Measurements from ENCODE around the gene PCBP2.

PCBP2 gene

GRCh38 chr12:53500776-53501614 lies 49.1 kb downstream of the PCBP2 start, which contains the start of gene TARBP2:
TARBP2 (plus strand) TSS chr12:53501283; CDS start chr12:53501409, 126 bp downstream.
- TF ChIP-seq CTCF (conservative IDR thresholded peaks at IDR 0.05): no peak
- H3K27ac ChIP-seq: peak within 1 kb of the TSS; percentile 99

DNA sequence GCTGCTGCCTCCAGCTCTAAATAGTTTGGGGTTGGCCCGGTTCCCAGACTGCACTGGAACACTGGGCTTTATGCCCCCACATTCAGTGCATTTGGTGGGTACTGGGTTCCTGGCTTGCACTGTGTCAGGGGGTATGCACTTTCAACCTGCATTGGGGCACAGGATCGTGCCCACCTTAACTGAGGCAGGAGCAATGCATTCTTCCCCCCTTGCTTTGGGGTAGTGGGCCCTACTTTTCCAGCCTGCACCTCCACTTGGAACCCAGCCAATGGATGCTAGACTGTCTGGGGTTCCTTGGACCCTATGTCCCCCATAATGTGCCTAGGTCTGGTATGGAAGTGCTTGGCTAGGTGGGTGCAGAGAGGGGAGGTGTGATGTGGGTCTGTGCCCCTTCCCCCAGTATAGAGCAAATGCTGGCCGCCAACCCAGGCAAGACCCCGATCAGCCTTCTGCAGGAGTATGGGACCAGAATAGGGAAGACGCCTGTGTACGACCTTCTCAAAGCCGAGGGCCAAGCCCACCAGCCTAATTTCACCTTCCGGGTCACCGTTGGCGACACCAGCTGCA lies 49.8 kb downstream of the PCBP2 start:
- H3K27ac ChIP-seq: peak overlapping the region; percentile 99
- TF ChIP-seq CTCF (conservative IDR thresholded peaks at IDR 0.05): no peak

DNA sequence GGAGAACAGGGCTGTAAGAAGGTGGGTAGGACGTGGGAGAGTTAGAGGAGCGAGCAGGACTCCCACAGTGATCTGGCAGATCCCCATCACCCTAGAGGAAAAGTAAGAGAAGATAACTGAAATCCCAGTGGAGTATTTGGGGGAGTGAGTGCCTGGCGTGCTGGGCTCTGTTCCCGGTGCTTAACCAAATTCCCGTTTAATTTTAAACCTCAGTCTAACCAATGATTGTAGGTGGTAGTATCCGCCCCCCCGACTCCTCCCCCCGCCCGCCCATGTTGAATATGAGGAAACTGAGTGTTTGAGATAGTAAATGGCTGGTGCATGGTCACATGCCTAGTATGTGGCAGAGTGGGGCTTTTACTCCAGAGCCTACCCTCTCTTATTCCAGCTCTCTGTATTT lies 50.4 kb downstream of the PCBP2 start:
- no peak for TF ChIP-seq CTCF (conservative IDR thresholded peaks at IDR 0.05)
- peak overlapping the region; percentile 99 for H3K27ac ChIP-seq

- no peak for TF ChIP-seq CTCF (conservative IDR thresholded peaks at IDR 0.05)
- H3K27ac ChIP-seq: no peak overlapping the region
Measured at GRCh38 chr12:53502983-53503728, 51.3 kb downstream of the PCBP2 start.

DNA sequence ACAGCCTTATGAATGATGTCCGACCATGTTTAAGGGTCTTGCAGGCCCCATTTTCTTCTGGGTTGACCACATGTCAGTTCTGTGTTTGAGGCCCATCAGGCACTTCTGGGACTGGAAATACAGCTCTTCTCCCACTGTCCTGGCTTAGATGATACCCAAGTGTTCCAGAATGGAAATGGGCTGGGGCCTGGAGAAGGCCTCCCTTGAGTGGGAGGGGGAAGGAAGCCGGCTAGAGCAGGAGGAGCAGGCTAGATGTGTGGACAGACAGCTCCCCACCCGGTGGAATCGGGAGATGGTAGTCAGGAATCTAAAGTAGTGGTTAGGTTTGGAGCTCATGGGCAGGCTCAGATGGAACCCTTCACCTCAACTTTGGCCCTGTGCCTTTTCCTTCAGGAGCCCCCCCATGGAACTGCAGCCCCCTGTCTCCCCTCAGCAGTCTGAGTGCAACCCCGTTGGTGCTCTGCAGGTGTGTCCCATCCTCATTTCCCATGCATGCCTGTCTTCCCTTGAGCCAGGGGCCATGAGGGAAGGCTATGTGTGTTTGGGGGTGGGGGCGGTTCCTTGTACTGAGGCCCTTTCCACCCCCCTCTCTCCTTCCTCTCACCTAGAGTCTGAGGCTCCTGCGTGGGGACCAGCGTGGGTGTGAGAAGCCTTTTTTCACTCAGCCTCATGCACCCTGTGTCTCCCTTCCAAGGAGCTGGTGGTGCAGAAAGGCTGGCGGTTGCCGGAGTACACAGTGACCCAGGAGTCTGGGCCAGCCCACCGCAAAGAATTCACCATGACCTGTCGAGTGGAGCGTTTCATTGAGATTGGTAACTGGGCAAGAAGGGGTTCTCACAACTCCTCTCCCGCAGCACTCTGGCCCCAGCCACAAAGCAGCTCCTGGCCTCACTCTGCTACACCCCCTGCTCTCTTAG lies 52.4 kb downstream of the PCBP2 start:
- no peak overlapping the region for H3K27ac ChIP-seq
- TF ChIP-seq CTCF (conservative IDR thresholded peaks at IDR 0.05): no peak

DNA sequence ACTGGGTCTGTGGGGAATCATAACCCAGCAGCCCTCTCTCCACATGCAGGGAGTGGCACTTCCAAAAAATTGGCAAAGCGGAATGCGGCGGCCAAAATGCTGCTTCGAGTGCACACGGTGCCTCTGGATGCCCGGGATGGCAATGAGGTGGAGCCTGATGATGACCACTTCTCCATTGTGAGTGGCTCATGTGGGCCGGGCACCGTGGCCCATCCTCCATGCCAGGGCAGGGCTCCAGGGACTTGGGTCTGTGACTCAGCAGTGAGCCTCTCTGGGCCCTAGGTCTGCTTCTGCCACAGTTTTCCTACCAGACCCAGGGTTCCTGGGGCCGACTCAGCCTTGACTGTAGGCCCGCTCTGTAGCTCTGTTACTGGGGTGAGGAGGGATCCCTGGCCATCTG lies 53.2 kb downstream of the PCBP2 start:
- no peak for TF ChIP-seq CTCF (conservative IDR thresholded peaks at IDR 0.05)
- no peak overlapping the region for H3K27ac ChIP-seq
